ENCODE results near the gene UBE2U. TPM values are rescaled to one million over a fixed set of nuclear protein-coding genes. Genes with fewer than 3 reads are reported as not detected.

UBE2U gene
- total and polyA plus RNA-seq, 2 of the 8 experiments (the other 6 are each of a cell fraction or from before 2014, with no cell fraction given) = not detected

- CTCF ChIA-PET (ENCODE audit: partially characterized antibody) = interaction anchor here (0.8 to 1.5 kb wide), 3 partner anchors 14 to 615 kb away, joined by 3 read pairs; no protein-coding TSS in a partner anchor
Observed at GRCh38 chr1:64231654-64232053, 28.2 kb downstream of the UBE2U start.

More at GRCh38 chr1:64231654-64232053, 28.2 kb downstream of the UBE2U start:
- Histone ChIP-seq H3K9ac (replicated peaks in 1 of 4; ENCODE audit: extremely low read depth in 1 of 4, low read depth in 3 of 4, low read length in 3 of 4) (no peak overlapping the region), H3K4me3 (ENCODE audit: extremely low read depth in 1 of 4, insufficient read depth in 2 of 4, low read depth in 3 of 4, low read length in 4 of 4) (no peak overlapping the region), H3K36me3 (ENCODE audit: control insufficient read depth in 2 of 4, insufficient read depth in 4 of 4, low read length in 3 of 4) (no peaks in the 10 kb centered on the region), H4K8ac (ENCODE audit: extremely low read depth, insufficient read depth, low read length) (no peak overlapping the region), H2AFZ (ENCODE audit: low read length) (no peak overlapping the region), H3K23ac (ENCODE audit: insufficient read length) (no peak overlapping the region), H3K79me1 (ENCODE audit: low read depth, low read length) (no peaks in the 10 kb centered on the region), H3K9me3 (ENCODE audit: insufficient read depth in 2 of 2, low read depth in 1 of 2, low read length in 1 of 2) (no peaks in the 10 kb centered on the region), H3K18ac (ENCODE audit: extremely low read depth, low read length) (no peak overlapping the region), H3K23me2 (ENCODE audit: low read depth, low read length) (no peaks in the 10 kb centered on the region), H3K14ac (ENCODE audit: insufficient read length) (no peak overlapping the region), H2BK120ac (replicated peaks; ENCODE audit: low read depth, low read length) (no peak overlapping the region), H4K91ac (replicated peaks; ENCODE audit: insufficient read length, low read length) (no peak overlapping the region), H3K27ac (ENCODE audit: low read depth, low read length) (no peak overlapping the region), H3K4me1 (replicated peaks in 1 of 4; ENCODE audit: control insufficient read depth in 3 of 4, insufficient read depth in 4 of 4, low read length in 3 of 4) (no peaks in the 10 kb centered on the region), H3K27me3 (replicated peaks in 1 of 4; ENCODE audit: control insufficient read depth in 3 of 4, extremely low read depth in 1 of 4, insufficient read depth in 3 of 4, low read length in 3 of 4) (no peaks in the 10 kb centered on the region), H2BK20ac (ENCODE audit: low read length) (no peak overlapping the region), H2BK5ac (ENCODE audit: low read depth, low read length) (no peak overlapping the region), H4K5ac (ENCODE audit: insufficient read length, low read depth, low read length) (no peak overlapping the region), H2AK5ac (ENCODE audit: low read depth, low read length) (no peak overlapping the region), H3K4ac (replicated peaks; ENCODE audit: insufficient read length, low read depth, low read length) (no peak overlapping the region), H4K20me1 (replicated peaks in 1 of 2; ENCODE audit: control insufficient read depth in 1 of 2, insufficient read depth in 2 of 2, low read length in 2 of 2) (no peaks in the 10 kb centered on the region), H3K56ac (replicated peaks; ENCODE audit: insufficient read length, low read depth, low read length) (no peak overlapping the region), H3K79me2 (ENCODE audit: control insufficient read depth in 1 of 2, insufficient read depth in 2 of 2, low read length in 2 of 2) (no peaks in the 10 kb centered on the region), H2BK12ac (ENCODE audit: low read depth, low read length) (no peak overlapping the region), H2BK15ac (ENCODE audit: low read length) (no peak overlapping the region), H3K4me2 (ENCODE audit: insufficient read depth in 1 of 2, low read depth in 2 of 2, low read length in 2 of 2) (no peak overlapping the region)
- POLR2A ChIA-PET (ENCODE audit: partially characterized antibody) = no interaction called here
- TF ChIP-seq TEAD4 (IDR thresholded peaks at IDR 0.05; ENCODE audit: low read depth, low read length) (no peak), EGR1 (IDR thresholded peaks at IDR 0.05; ENCODE audit: borderline replicate concordance, low read depth, low read length) (no peak), CHD1 (IDR thresholded peaks at IDR 0.05; ENCODE audit: low read depth, low read length) (no peak), CBX5 (IDR thresholded peaks at IDR 0.05; ENCODE audit: low read depth, low read length) (no peak), SIX5 (IDR thresholded peaks at IDR 0.05; ENCODE audit: low read depth, low read length) (no peak), BCL11A (IDR thresholded peaks at IDR 0.05; ENCODE audit: low read depth in 2 of 2, low read length in 2 of 2) (no peak), GABPA (IDR thresholded peaks at IDR 0.05; ENCODE audit: borderline replicate concordance, insufficient read depth, low read length) (no peak), SP4 (IDR thresholded peaks at IDR 0.05; ENCODE audit: low read length) (no peak), KDM4A (IDR thresholded peaks at IDR 0.05; ENCODE audit: low read depth, low read length, severe bottlenecking) (no peak), E2F6 (IDR thresholded peaks at IDR 0.05) (no peak), RAD21 (IDR thresholded peaks at IDR 0.05 in 1 of 2, conservative IDR thresholded peaks at IDR 0.05 in 1 of 2; ENCODE audit: low read depth in 2 of 2, low read length in 2 of 2) (no peak)
- DNase-seq (ENCODE audit: low read depth in 1 of 2, low spot score in 2 of 2) = no peak
- FAIRE-seq = no peak
